ENCODE results near the gene MEF2D.

MEF2D gene

DNA sequence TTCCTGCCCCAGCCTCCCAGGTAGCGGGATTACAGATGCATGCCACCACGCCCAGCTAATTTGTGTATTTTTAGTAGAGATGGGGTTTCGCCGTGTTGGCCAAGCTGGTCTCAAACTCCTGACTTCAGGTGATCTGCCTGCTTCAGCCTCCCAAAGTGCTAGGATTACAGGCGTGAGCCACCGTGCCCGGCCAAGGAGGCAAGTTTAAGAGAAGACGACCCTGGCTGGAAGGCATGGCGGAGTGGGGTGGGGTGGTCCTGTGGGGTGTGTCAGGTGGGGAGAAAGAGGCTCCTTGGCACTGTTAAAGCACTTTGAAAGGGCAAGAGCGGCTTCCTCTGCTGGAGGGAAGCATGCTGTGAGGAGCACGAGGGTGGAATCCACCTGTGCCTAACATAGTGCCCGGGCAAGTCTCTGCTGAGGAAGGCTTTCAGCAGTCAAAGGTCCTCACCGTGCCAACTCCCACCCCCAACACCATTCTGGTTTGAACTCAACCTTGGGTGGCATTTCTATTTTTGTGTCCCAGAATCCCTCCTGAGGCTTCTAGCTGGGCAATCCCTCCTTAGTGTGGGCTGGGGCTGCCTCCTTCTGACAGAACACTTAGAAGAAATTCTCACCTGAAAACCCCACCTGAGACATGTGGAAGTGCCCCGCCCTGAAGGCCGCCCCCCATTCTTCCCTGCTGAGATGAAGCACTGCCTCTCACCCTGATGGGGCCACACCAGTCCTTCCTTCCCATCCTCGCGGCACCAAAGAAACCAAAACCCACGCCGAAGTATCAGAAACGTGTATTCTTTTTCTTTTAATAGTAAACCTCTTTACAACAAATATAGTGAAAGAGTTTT is 37.4 kb downstream of the MEF2D start:
- TF ChIP-seq, protein P1, sequence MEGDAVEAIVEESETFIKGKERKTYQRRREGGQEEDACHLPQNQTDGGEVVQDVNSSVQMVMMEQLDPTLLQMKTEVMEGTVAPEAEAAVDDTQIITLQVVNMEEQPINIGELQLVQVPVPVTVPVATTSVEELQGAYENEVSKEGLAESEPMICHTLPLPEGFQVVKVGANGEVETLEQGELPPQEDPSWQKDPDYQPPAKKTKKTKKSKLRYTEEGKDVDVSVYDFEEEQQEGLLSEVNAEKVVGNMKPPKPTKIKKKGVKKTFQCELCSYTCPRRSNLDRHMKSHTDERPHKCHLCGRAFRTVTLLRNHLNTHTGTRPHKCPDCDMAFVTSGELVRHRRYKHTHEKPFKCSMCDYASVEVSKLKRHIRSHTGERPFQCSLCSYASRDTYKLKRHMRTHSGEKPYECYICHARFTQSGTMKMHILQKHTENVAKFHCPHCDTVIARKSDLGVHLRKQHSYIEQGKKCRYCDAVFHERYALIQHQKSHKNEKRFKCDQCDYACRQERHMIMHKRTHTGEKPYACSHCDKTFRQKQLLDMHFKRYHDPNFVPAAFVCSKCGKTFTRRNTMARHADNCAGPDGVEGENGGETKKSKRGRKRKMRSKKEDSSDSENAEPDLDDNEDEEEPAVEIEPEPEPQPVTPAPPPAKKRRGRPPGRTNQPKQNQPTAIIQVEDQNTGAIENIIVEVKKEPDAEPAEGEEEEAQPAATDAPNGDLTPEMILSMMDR (IDR thresholded peaks at IDR 0.05; ENCODE audit: insufficient read depth, missing control alignments) = no peak
- DNase-seq (ENCODE audit: insufficient read length, low spot score) (no peak), FAIRE-seq (no peak)

DNA sequence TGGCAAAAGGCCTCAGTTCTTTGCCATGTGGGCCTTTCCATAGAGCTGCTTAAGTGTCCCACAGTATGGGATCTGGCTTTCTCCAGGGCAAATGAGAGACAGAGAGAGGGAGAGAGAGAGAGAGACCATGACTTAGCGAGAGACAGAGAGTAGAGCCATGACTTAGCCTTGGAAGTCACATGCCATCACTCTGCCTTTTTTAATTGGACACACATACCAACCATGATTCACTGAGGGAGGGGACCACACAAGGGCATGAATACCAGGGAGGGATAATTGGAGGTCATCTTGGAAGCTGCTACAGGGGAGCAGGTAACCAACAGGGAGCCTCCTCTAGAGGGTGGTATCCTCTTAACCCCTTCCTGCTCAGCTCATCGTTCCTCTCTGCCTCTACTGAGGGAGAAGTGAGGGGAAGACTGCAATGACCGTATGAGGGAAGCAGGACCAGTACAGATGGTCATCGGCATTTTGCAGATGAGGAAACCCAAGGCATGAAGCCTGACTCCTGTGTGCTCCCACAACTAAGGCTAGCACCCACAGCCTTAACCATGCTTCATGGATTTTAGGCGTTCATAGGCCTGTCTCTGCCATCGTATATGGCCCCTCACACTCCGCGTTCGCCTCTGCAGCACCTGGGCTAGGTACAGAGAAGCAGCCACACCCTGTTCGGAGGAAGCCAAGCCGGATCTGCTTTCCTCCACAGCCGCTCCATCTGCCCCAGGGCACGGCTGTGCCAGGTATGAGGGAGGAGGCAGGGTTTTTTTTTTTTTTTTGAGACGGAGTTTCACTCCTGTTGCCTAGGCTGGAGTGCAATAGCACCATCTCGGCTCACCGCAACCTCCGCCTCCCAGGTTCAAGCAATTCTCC is 38.6 kb downstream of the MEF2D start:
- TF ChIP-seq, protein P1 (IDR thresholded peaks at IDR 0.05; ENCODE audit: insufficient read depth, missing control alignments) = no peak
- DNase-seq (ENCODE audit: insufficient read length, low spot score) (no peak), FAIRE-seq (no peak)

DNA sequence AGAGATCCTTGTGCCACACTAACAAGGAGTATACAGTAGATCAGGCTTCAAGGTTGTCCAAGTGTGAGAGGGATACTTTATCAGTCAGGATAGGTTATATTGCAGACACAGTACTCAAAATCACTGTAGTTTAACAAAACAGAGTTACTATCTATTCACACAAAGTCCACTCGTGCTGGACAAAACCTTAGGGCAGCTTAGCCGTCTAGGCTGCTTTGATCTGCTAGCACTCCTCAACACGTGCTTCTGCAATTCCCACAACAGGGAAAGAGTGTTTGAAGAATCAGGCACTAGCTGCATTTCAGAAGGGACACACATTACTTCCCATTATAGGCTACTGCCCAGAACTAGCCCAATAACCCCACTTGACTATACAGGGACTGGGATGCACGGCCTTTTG is 39.5 kb downstream of the MEF2D start:
- no peak for DNase-seq (ENCODE audit: insufficient read length, low spot score)
- TF ChIP-seq, protein P1 (IDR thresholded peaks at IDR 0.05; ENCODE audit: insufficient read depth, missing control alignments) = no peak
- FAIRE-seq = no peak

GRCh38 chr1:156460525-156460924 is 40.0 kb downstream of the MEF2D start:
- FAIRE-seq = no peak
- TF ChIP-seq, protein P1 (IDR thresholded peaks at IDR 0.05; ENCODE audit: insufficient read depth, missing control alignments) = no peak
- no peak for DNase-seq (ENCODE audit: insufficient read length, low spot score)

- no peak for FAIRE-seq
- TF ChIP-seq, protein P1 (IDR thresholded peaks at IDR 0.05; ENCODE audit: insufficient read depth, missing control alignments) = no peak
- DNase-seq (ENCODE audit: insufficient read length, low spot score) = no peak
These were observed 42.4 kb downstream of the MEF2D start for GRCh38 chr1:156458181-156458503.

DNA sequence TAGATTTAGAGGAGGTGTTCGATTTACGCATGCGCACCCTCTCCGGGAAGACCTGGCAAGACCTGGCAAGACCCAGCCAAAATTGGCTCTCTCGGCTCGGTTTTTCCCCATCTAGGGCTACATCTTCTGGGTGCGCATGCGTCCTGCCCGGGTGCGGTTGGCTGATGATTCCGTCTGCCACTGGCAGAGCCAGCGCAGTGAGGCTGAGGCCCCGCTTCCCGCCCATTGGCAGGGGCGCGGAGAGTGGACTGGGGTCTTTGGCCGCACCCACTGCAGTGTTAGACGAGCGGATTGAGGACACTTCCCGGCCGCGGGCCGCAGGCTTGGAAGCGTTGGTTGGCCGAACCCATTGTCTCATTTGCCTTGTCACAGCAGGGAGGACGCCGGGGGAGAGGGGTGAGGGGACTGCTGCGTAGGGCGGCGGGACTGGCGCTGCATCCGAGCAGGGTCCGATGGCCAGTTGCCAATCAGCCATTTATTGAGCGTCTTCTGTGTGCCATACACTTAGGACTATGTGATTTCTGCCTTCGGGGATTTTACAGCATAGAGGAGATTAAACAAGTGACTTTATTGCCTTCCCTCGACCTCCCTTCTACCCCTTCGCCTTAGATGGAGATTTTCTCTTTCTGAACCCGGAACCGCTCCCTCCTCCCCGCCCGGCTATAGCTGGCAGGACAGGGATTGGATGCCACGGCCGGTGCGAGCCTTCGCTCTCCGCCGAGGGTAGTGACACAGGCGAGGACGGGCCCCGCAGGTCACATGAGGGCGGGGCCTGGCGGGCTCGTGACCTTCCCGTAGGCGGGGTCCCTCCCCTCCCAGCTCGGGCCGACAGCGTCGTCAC is 43.7 kb downstream of the MEF2D start:
- DNase-seq (ENCODE audit: insufficient read length, low spot score) = peak; percentile 95
- peak; percentile 44 for FAIRE-seq
- TF ChIP-seq, protein P1 (IDR thresholded peaks at IDR 0.05; ENCODE audit: insufficient read depth, missing control alignments) = no peak
